NK-92 (cell line): ENCODE results near the gene B4GALT4.
"Not testable (repeated sequence)": the region's sequence is repeated elsewhere in the genome, so short reads cannot be mapped to it uniquely, and the experiment has no call there.

Experiments used
- DNase-seq: peaks from one replicate; lab custom pipeline; 2025; ENCODE audit not compliant: unreplicated experiment; lab: John Stamatoyannopoulos, UW

B4GALT4 gene

DNA sequence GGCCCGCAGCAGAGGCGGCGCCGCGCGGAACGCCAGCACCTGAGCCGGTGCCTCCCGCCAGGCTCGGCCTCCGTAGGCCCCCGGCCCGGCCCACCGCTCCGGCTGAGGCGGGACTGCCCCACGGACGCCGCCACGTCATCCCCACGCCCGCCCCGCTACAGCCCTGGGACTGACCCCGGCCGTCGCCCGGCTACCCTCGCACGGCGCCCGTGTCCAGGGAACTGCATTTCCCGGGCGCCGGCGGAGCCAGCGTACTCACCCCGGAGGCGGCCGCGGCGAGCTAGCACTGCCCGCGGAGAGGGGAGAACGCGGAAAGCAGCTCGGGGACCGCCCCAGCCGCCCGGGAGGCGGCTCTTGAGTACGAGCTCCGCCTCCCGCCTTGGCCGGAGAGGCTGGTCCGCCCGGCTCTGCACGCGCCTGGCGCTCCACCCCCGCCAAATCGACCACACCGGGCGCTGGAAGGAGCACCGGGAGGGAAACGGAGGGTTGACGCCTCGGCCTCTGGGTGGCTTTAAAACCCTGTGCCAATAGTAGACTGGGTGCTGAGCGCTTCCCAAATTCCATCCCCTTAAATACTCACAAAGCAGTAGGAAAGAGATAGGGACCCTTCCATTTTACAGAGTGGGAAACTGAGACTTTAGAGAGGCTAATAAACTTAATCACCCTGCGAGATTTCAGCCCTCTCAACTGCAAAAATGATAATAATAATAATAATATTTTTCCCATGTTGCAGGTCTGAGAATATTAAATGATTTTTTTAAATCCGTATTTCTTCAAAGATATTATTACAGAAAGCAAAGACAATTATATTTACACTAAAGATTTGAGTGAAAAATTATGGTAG lies at the start of gene B4GALT4:
TSS of gene B4GALT4 (minus strand) at position 288 of the 844 bp plus-strand sequence. CDS start 10,779 bp downstream, outside the sequence.
- DNase-seq = no peak

DNA sequence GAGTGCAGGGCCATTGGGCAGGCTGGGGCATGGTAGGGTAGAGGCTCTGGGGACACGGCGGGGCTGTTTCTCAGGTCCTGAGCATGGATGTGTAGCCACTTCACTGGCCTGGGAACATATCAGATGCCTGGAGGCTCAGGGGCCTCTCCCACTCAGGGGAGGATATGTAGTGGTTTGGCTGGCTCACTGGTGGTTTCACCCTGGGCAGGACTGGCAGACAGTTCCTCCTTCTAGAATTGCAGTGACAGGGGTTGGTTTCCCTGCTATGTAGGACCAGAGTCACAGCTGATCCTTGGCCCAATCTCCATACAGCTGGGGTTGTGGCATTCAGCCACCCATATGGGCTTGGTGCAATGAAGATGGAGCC lies 48.7 kb upstream of the B4GALT4 start:
- DNase-seq = no peak

- DNase-seq = no peak
Measured at GRCh38 chr3:119288669-119289403, 48.2 kb upstream of the B4GALT4 start.

DNA sequence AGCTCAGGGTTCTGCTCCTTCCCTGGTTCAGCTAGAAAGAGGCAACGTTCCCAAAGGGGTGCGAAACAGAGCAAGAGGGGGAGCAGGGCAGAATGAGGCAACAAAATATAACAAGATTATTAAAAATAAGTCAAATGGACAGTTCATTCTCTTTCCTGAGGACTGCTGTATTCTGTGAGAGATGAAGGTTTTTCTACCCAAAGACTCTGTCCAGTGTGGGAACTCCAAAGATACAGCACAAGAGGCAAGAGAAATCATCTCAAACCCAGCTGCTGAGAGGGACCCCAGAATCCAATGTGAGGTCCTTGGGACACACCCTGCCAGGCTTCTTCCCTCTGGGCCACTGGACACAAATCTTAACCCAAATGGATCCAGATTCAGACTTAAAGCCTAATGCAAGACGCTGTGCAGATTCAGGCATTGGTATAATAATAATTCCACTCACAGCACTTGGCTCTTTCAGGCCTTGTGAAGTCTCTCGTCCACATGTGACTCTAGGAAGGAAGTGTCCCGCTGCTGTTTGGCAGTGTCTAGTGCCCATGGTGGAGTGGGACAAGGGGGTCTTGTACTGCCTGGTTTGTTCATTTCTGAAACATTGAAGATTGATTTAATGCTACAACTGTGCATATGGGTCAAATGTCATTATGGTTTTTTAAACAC lies 39.0 kb upstream of the B4GALT4 start:
- no peak for DNase-seq

- no peak for DNase-seq
Measured at GRCh38 chr3:119279101-119279554, 38.5 kb upstream of the B4GALT4 start.

GRCh38 chr3:119276680-119277079 lies 36.0 kb upstream of the B4GALT4 start:
- no peak for DNase-seq

GRCh38 chr3:119270212-119270611 lies 29.5 kb upstream of the B4GALT4 start:
- not testable (repeated sequence) for DNase-seq

- DNase-seq = no peak
Measured at GRCh38 chr3:119261055-119261454, 20.4 kb upstream of the B4GALT4 start.

DNA sequence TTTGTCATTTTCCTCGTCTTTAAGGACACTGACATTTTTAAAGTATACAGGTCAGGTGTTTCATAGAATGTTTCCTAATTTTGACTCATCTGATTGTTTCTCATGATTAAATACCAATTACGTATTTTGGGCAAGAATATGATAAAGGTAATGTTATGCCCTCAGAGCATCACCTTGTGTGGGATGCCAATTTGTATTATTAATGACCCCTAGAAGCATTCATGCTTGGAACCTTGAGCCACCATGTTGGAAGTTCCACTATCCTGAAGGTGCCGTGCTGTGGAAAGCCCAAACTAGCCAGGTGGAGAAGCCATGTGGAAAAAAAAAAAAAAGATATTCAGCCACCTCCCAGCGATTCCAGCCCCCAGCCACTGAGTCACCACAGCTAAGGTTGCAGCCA lies 19.1 kb upstream of the B4GALT4 start:
- no peak for DNase-seq

- no peak for DNase-seq
Measured at GRCh38 chr3:119258915-119259314, 18.2 kb upstream of the B4GALT4 start.

DNA sequence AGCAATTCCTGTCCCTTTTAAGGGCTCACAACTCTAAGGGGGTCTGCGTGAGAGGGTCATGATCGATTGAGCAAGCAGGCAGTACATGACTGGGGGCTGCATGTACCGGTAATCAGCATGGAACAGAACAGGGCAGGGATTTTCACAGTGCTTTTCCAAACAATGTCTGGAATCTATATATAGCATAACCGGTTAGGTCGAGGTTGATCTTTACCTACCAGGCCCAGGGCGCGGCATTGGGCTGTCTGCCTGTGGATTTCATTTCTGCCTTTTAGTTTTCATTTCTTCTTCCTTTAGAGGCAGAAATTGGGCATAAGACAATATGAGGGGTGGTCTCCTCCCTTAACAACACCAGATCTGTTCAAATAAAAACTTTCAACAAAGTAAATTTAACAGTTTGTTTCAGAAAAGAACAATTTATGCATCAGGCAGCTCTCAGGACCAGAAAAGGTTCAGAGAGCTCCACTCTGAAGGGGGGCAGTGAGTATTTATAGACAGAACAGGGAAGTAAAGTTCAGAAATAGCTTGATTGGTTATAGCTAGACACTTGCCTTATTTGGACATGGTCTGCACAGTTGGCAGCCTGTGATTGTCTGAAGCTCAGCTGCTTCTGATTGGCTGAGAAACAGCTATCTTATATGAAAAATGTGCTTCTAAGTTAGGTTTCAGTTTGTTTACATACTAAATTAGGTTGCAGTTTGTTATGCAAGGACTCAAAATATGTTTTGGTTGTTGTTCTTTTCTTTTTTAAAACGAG lies 17.2 kb upstream of the B4GALT4 start:
- no peak for DNase-seq

- no peak for DNase-seq
Measured at GRCh38 chr3:119257111-119257510, 16.4 kb upstream of the B4GALT4 start.

- DNase-seq = no peak
Measured at GRCh38 chr3:119255214-119255613, 14.5 kb upstream of the B4GALT4 start.

- DNase-seq = no peak
Measured at GRCh38 chr3:119245778-119246177, 5.1 kb upstream of the B4GALT4 start.

DNA sequence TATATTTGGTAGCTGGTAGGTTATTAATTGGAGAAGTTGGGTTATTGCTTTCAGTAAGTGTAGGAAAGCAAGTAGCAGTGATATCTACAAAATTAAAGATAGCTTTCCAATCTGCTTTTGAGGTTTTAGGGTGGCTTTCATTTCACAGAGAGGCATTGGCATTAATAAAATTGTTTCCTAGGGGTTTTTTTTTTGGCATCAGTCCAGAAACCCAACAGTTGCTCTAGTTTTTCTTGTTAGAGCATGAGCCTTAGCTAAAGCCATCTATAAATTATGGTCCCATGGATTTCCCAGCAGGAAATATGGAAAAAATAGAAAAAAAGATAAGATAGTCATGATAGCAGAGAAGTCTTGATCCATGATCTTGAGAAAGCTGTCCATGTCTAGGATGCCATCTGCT lies 3.0 kb upstream of the B4GALT4 start:
- no peak for DNase-seq

- not testable (repeated sequence) for DNase-seq
Measured at GRCh38 chr3:119243058-119243529, 2.4 kb upstream of the B4GALT4 start.

DNA sequence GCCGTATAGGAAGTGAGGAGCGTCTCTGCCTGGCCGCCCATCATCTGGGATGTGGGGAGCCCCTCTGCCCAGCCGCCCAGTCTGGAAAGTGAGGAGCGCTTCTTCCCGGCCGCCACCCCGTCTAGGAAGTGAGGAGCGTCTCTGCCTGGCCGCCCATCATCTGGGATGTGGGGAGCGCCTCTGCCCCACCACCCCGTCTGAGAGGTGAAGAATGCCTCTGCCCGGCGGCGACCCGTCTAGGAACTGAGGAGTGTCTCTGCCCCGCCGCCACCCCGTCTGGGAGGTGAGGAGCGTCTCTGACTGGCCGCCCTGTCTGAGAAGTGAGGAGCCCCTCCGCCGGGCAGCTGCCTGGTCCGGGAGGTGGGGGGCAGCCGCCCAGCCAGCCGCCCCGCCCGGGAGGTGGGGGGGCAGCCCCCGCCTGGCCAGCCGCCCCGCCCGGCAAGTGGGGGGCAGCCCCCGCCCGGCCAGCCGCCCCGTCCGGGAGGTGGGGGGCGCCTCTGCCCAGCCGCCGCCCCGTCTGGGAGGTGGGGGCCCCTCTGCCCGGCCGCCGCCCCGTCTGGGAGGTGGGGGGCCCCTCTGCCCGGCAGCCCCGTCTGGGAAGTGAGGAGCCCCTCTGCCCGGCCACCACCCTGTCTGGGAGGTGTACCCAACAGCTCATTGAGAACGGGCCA lies 1.8 kb upstream of the B4GALT4 start:
- not testable (repeated sequence) for DNase-seq

DNA sequence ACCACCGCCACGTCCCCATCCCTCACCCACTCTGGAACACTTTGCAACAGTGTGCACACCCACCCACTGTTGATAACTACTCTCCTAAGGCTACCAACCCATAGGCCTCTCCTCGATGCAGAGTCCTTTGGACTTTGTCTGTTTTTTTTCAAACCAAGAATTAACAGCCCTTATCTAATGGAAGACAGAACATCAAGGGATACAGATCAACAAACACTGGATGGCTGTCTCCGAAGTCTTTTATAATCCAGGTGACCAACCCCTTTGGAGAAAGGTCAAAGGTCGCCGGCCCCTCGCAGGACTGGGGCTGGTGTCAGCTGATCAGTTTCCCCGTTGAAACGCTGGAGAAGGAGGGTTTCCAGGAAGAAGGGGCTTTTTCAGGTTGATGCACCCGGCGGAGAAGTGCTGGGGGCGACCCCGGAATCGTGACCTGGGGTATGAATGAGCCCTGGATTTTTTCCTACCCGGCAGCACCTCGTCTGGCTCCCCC lies 532 bp downstream of the B4GALT4 start:
- no peak for DNase-seq

GRCh38 chr3:119239206-119239820 lies 1.4 kb downstream of the B4GALT4 start:
- DNase-seq = no peak

DNA sequence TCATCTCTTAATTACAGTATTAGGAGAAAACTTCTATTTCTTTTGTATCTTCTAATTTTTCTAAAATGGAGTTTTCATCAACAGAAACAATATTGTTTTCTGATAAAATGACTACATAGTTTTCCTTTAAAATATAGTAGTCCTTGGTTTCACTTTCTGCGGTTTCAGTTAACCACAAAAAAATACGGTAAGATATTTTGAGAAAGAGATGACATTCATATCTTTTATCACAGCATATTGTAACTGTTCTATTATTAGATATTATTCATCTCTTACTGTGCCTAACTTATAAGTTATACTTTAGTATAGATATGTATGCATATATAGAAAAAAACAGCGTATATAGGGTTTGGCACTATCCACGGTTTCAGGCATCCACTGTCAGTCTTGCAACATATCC lies 2.3 kb downstream of the B4GALT4 start:
- DNase-seq = no peak
